Measurements from ENCODE around the gene TULP3.

- TF ChIP-seq GATA2 (IDR thresholded peaks at IDR 0.05; ENCODE audit: low read depth, low read length), result no peak
- TF ChIP-seq GATA3 (IDR thresholded peaks at IDR 0.05; ENCODE audit: low read depth, low read length), result no peak
These were observed 30.5 kb upstream of the TULP3 start for GRCh38 chr12:2860170-2860569.
